ENCODE measurements around the gene ZNF143. TPM values are rescaled to one million over a fixed set of nuclear protein-coding genes. Genes with fewer than 3 reads are reported as not detected.

The ZNF143 gene
- total and polyA plus RNA-seq, 2 of the 4 experiments (the other 2 are of a cell fraction) = 23.8 to 49.6 TPM

DNA sequence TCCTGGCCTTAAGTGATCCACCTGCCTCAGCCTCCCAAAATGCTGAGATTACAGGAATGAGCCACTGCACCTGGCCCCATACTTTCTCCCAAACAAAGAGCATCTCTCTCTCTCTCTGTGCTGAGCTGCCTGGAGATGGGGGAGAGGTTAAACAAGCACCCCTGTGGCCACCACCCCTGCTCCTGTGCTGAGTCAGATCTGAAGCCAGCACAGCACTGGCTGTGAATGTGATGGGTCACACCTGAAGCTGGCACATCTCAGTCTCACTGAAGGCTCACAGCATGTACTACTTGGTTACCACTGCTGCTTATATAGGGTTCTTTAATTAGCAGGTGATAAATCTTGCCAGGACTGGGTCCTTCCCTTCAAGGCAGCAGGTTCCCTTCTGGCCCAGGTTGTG is 101.9 kb downstream of the ZNF143 start:
- in situ Hi-C loops (cut with MboI; ENCODE audit: low sequenced_read_pairs) (no loop called here), intact Hi-C loops (cut with micrococcal nuclease) (no loop called here), dilution Hi-C loops (cut with HindIII; ENCODE audit: low sequenced_read_pairs, unreplicated experiment) (no loop called here)
- Histone ChIP-seq H2AK9ac (replicated peaks; ENCODE audit: low read depth, low read length, poor library complexity) (no peak overlapping the region), H2BK120ac (ENCODE audit: low read depth, low read length) (peak overlapping the region; percentile 24; the same call in 1 of the 2 replicates), H2AFZ (replicated peaks; ENCODE audit: low read length, poor library complexity) (no peak overlapping the region), H3K27me3 (ENCODE audit: control insufficient read depth, insufficient read depth, low read length) (no peaks in the 10 kb centered on the region), H3K4me1 (ENCODE audit: control insufficient read depth, insufficient read depth, low read length) (peaks cover 8% of the 10 kb centered on the region), H2BK20ac (ENCODE audit: low read depth, low read length) (no peak overlapping the region), H4K8ac (ENCODE audit: low read depth in 2 of 2, low read length in 2 of 2) (no peak overlapping the region), H2AK5ac (ENCODE audit: low read depth, low read length) (peak overlapping the region; percentile 69; the same call in 1 of the 2 replicates), H4K5ac (ENCODE audit: low read depth, low read length) (no peak overlapping the region), H3K14ac (replicated peaks; ENCODE audit: low read depth, low read length) (no peak overlapping the region), H3K56ac (ENCODE audit: extremely low read depth, insufficient read depth, low read length) (no peak overlapping the region), H2BK15ac (ENCODE audit: low read depth, low read length) (peak overlapping the region; percentile 73; the same call in 1 of the 3 replicates), H4K20me1 (ENCODE audit: insufficient read depth, low read length) (no peaks in the 10 kb centered on the region), H4K91ac (ENCODE audit: insufficient read depth, low read depth, low read length) (no peak overlapping the region), H3K4ac (ENCODE audit: low read depth, low read length) (peak overlapping the region; percentile 69; the same call in 1 of the 2 replicates), H3K9me1 (ENCODE audit: insufficient read depth, low read length) (peaks cover 7% of the 10 kb centered on the region), H3K79me1 (ENCODE audit: low read depth in 1 of 2, low read length in 2 of 2) (peaks cover 0 to 7% of the 10 kb centered on the region in 2 experiments; a peak in 2 of 4 replicates), H3K4me2 (ENCODE audit: low read depth, low read length) (no peak overlapping the region), H3K27ac (ENCODE audit: insufficient read depth, low read length) (no peak overlapping the region), H3K36me3 (ENCODE audit: control insufficient read depth, insufficient read depth, low read length) (no peaks in the 10 kb centered on the region), H3K9me3 (ENCODE audit: control insufficient read depth, insufficient read depth, low read length) (no peaks in the 10 kb centered on the region), H3K4me3 (ENCODE audit: insufficient read depth, low read depth, low read length) (no peak overlapping the region), H2BK5ac (ENCODE audit: low read depth, low read length, poor library complexity, severe bottlenecking) (no peak overlapping the region), H3K18ac (ENCODE audit: low read depth, low read length) (no peak overlapping the region), H3K23ac (ENCODE audit: low read depth, low read length) (no peak overlapping the region), H3K9ac (ENCODE audit: low read depth, low read length) (no peak overlapping the region)
- ATAC-seq (ENCODE audit: low read depth) (no peak), DNase-seq (no peak)
- CTCF ChIA-PET = no interaction called here
- POLR2A ChIA-PET (ENCODE audit: unreplicated experiment) = no interaction called here
- no peak for TF ChIP-seq RFX5 (IDR thresholded peaks at IDR 0.05; ENCODE audit: low read depth, low read length)
- TF ChIP-seq CEBPB (IDR thresholded peaks at IDR 0.05; ENCODE audit: low read depth, low read length) = no peak
- TF ChIP-seq, protein P1, sequence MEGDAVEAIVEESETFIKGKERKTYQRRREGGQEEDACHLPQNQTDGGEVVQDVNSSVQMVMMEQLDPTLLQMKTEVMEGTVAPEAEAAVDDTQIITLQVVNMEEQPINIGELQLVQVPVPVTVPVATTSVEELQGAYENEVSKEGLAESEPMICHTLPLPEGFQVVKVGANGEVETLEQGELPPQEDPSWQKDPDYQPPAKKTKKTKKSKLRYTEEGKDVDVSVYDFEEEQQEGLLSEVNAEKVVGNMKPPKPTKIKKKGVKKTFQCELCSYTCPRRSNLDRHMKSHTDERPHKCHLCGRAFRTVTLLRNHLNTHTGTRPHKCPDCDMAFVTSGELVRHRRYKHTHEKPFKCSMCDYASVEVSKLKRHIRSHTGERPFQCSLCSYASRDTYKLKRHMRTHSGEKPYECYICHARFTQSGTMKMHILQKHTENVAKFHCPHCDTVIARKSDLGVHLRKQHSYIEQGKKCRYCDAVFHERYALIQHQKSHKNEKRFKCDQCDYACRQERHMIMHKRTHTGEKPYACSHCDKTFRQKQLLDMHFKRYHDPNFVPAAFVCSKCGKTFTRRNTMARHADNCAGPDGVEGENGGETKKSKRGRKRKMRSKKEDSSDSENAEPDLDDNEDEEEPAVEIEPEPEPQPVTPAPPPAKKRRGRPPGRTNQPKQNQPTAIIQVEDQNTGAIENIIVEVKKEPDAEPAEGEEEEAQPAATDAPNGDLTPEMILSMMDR (conservative IDR thresholded peaks at IDR 0.05; ENCODE audit: low read depth, low read length) = no peak
- TF ChIP-seq, protein P2, sequence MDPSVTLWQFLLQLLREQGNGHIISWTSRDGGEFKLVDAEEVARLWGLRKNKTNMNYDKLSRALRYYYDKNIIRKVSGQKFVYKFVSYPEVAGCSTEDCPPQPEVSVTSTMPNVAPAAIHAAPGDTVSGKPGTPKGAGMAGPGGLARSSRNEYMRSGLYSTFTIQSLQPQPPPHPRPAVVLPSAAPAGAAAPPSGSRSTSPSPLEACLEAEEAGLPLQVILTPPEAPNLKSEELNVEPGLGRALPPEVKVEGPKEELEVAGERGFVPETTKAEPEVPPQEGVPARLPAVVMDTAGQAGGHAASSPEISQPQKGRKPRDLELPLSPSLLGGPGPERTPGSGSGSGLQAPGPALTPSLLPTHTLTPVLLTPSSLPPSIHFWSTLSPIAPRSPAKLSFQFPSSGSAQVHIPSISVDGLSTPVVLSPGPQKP (IDR thresholded peaks at IDR 0.05; ENCODE audit: borderline replicate concordance, low read depth, low read length) = no peak
- TF ChIP-seq SMC3 (IDR thresholded peaks at IDR 0.05; ENCODE audit: low read depth, low read length) = no peak
- no peak for TF ChIP-seq NFE2L2 (IDR thresholded peaks at IDR 0.05; ENCODE audit: low read depth, low read length)
- TF ChIP-seq MXI1 (IDR thresholded peaks at IDR 0.05; ENCODE audit: borderline replicate concordance, low read depth, low read length) = no peak
- no TSS peak for BruUV-seq (replicated peaks)
